ENCODE results near the gene LYZL6.

GRCh38 chr17:35895636-35896587 is 47.6 kb downstream of the LYZL6 start:
- TF ChIP-seq, protein P1, sequence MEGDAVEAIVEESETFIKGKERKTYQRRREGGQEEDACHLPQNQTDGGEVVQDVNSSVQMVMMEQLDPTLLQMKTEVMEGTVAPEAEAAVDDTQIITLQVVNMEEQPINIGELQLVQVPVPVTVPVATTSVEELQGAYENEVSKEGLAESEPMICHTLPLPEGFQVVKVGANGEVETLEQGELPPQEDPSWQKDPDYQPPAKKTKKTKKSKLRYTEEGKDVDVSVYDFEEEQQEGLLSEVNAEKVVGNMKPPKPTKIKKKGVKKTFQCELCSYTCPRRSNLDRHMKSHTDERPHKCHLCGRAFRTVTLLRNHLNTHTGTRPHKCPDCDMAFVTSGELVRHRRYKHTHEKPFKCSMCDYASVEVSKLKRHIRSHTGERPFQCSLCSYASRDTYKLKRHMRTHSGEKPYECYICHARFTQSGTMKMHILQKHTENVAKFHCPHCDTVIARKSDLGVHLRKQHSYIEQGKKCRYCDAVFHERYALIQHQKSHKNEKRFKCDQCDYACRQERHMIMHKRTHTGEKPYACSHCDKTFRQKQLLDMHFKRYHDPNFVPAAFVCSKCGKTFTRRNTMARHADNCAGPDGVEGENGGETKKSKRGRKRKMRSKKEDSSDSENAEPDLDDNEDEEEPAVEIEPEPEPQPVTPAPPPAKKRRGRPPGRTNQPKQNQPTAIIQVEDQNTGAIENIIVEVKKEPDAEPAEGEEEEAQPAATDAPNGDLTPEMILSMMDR (IDR thresholded peaks at IDR 0.05 in 4 of 5, conservative IDR thresholded peaks at IDR 0.05 in 1 of 5) = no peak
- TF ChIP-seq POLR2A (IDR thresholded peaks at IDR 0.05) = no peak

All from gastrocnemius medialis (tissue), 4 donors.